GM23248 (cell line): ENCODE measurements around the gene CTDP1.

Experiments
- EZH2 ChIP-seq: fragments of 200-600 bp; sonication (generic); IDR thresholded peaks from 2 replicates; pipeline ENCODE4 v1.6.1; 2018; ENCODE audit warnings: antibody characterized with exemption, mild to moderate bottlenecking; ENCODE audit not compliant: insufficient read depth, poor library complexity, severe bottlenecking
- EZH2phosphoT487 ChIP-seq: fragments of 200-600 bp; sonication (generic); IDR thresholded peaks from 2 replicates; pipeline ENCODE4 v1.6.1; 2018; ENCODE audit warnings: antibody characterized with exemption, moderate library complexity, mild to moderate bottlenecking, low read depth; ENCODE audit not compliant: insufficient read depth

DNA sequence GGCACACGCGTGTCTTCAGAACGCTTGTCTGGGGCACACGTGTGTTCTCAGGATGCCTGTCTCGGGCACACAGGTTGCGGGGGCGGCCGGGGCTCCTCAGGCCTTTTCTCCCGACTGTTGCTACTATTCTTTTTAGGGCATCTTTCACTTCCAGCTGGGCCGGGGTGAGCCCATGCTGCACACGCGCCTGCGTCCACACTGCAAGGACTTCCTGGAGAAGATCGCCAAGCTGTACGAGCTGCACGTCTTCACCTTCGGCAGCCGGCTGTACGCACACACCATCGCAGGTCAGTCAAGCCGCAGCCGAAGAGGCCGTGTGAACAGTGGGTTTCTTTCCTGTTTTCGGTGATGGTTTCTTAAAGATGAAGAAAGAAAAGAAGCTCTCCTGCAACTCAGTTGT is 25.0 kb downstream of the CTDP1 start:
- no peak for TF ChIP-seq EZH2phosphoT487
- no peak for TF ChIP-seq EZH2
